Regular cardiac myocyte (primary cell): ENCODE measurements around the gene CGB5. TPM values are rescaled to one million over a fixed set of nuclear protein-coding genes. Genes with fewer than 3 reads are reported as not detected.

Source experiments
- total RNA-seq: library from RNA; depleted of rRNA; stranded (reverse); fragments of >200 nt; gene quantifications from 2 replicates; pipeline ENCODE4 v1.2.3, GENCODE V29; 2014

The CGB5 gene
- total RNA-seq: not detected in 2 replicates

DNA sequence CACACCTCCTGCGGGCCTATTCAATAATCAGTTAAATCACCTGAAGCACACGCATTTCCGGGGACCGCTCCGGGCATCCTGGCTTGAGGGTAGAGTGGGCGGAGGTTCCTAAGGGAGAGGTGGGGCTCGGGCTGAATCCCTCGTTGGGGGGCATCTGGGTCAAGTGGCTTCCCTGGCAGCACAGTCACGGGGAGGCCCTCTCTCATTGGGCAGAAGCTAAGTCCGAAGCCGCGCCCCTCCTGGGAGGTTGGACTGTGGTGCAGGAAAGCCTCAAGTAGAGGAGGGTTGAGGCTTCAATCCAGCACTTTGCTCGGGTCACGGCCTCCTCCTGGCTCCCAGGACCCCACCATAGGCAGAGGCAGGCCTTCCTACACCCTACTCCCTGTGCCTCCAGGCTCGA lies at the start of gene CGB5:
CGB5 (plus strand) TSS at position 301 of the 400 bp plus-strand sequence. CDS start 362 bp downstream, outside the sequence.

DNA sequence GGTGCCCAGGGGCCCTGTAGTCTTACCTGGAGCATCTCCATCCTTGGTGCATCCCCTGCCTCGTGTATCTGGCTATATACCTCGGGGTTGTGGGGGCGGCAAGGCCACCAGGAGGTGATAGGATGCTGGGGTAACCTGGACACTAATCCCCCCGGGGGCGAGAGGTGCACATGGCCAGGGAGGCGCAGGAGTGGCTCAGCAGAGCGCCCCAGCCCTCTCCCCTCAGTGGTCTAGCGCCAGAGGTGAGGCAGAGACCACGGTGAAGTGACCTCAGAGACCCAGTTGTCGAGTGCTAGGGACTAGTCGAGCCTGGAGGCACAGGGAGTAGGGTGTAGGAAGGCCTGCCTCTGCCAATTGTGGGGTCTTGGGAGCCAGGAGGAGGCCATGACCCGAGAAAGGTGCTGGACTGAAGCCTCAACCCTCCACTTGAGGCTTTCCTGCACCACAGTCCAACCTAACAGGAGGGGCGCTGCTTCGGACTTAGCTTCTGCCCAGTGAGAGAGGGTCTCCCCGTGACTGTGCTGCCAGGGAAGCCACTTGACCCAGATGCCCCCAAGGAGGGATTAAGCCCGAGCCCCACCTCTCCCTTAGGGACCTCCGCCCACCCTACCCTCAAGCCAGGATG lies 26.5 kb upstream of the CGB5 start, which contains the start of gene LHB:
LHB (minus strand) TSS at position 51 of the 625 bp plus-strand sequence; CDS start at position 41, 10 bp downstream.

DNA sequence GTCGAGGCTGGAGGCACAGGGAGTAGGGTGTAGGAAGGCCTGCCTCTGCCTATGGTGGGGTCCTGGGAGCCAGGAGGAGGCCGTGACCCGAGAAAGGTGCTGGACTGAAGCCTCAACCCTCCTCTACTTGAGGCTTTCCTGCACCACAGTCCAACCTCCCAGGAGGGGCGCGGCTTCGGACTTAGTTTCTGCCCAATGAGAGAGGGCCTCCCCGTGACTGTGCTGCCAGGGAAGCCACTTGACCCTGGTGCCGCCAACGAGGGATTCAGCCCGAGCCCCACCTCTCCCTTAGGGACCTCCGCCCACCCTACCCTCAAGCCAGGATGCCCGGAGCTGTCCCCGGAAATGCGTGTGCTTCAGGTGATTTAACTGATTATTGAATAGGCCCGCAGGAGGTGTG lies 19.4 kb upstream of the CGB5 start, which contains the start of gene CGB3:
CGB3 (minus strand) TSS at position 101 of the 400 bp plus-strand sequence. CDS start 362 bp downstream, outside the sequence.

DNA sequence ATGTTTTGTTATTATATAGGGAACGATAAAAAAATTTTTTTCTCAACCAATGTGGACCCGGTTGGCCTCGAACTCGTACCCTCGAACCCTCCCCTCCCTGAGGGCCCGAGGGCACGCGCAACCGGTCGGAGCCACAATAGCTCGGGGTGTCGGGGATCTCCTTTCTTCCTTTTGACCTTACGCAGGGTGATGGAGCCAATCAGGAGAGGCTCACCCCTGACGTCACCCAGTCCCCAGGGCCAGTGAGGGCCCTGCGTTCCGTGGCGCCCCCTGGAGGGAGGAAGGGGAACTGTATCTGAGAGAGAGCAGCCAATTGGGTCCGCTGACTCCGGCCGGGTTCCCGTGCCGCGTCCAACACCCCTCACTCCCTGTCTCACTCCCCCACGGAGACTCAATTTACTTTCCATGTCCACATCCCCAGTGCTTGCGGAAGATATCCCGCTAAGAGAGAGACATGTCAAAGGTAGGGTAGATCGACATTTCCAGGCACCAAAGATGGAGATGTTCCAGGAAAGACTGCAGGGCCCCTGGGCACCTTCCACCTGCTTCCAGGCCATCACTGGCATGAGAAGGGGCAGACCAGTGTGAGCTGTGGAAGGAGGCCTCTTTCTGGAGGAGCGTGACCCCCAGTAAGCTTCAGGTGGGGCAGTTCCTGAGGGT lies 11.9 kb upstream of the CGB5 start, which contains the start of gene CGB2:
CGB2 (plus strand) TSS at position 249 of the 660 bp plus-strand sequence; CDS start at position 455, 206 bp downstream.

DNA sequence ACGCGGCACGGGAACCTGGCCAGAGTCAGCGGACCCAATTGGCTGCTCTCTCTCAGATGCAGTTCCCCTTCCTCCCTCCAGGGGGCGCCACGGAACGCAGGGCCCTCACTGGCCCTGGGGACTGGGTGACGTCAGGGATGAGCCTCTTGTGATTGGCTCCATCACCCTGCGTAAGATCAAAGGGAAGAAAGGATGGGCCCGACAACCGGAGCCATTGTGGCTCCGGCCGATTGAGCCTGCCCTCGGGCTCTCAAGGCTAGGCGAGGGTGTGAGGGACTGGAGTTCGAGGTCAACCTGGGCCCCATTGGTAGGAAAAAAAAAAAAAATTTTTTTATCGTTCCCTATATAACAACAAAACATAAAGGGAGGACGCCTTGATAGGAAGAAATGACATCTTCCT lies 6.8 kb upstream of the CGB5 start, which contains the start of gene CGB1:
CGB1 (minus strand) TSS at position 81 of the 400 bp plus-strand sequence. CDS start 184 bp downstream, outside the sequence.

DNA sequence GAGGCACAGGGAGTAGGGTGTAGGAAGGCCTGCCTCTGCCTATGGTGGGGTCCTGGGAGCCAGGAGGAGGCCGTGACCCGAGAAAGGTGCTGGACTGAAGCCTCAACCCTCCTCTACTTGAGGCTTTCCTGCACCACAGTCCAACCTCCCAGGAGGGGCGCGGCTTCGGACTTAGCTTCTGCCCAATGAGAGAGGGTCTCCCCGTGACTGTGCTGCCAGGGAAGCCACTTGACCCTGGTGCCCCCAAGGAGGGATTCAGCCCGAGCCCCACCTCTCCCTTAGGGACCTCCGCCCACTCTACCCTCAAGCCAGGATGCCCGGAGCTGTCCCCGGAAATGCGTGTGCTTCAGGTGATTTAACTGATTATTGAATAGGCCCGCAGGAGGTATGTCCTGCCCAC lies 5.4 kb downstream of the CGB5 start, which contains the start of gene CGB8:
CGB8 (minus strand) TSS at position 101 of the 400 bp plus-strand sequence. CDS start 372 bp downstream, outside the sequence.

DNA sequence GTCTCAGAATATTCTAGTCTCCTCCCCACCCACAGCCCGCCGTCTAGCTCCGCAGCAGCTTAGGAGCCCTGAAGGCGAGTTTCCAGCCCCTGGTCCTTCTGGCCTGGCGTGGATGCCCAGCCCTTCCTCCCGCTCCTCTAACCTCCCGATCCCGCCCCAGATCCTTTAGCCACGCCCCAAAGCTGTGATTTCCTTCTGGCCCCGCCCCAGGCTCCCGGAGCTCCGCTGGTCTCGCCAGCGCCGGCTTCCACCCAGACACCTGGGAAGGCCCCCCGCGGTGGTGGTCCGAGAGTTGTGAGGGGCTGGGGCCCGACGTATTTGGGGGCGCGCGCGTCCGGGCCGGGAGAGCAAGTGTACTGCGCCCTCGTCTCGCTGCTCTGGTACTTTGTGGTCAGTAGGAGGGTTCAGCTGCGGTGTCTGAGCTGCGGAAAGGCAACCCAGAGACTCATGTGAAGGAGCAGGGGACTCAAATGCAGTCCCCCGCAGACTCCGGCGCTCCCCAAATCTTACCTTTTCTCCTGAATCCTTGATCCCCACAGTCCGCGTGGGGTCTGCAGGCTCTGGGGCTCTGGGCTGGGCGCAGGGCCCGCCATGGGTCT lies 14.1 kb downstream of the CGB5 start, which contains the start of gene CGB7:
CGB7 (minus strand) TSS at position 114 of the 599 bp plus-strand sequence. CDS start 2,374 bp downstream, outside the sequence.

DNA sequence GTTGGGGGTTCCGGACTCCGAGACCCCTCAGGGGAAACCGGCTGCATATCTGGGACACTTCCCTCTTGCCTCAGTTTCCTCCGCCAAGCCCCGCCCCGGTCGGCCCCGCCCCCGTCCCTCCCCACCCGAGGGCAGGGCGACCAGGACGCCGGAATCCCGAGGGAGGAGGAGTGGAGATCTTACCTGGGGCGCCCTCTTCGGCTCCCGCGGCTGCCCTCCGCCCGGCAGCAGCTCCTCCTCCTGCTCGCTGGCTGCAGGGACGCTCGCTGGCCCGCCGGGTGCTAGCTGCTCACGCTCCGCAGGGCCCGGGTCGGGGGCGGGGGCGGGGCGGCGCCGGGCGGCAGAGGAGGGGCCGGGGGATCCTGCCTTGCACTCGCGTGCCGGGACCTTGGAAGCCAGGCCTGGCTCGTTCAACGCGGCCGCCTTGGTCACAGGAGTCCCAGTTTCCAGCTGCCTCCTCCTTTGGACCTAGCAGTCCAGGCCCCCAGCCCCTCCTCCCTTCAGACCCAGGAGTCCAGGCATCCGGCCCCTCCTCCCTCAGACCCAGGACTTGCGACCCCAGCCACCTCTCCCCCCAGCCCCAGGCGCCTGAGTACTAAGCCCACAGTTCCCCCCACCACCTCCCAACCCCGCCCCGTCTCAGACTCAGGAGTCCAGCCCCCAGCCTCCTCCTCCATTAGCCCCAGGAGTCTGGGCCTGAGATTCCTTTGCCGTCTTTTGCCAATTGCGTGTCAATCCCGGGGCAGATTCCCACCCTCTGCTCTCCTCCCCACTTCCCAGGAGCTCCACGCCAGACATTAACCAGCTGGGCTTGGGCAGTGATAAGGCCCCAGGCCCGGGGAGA lies 21.3 kb downstream of the CGB5 start, which contains the start of gene NTF4:
NTF4 (minus strand) TSS at position 51 of the 844 bp plus-strand sequence. CDS start 2,821 bp downstream, outside the sequence.

DNA sequence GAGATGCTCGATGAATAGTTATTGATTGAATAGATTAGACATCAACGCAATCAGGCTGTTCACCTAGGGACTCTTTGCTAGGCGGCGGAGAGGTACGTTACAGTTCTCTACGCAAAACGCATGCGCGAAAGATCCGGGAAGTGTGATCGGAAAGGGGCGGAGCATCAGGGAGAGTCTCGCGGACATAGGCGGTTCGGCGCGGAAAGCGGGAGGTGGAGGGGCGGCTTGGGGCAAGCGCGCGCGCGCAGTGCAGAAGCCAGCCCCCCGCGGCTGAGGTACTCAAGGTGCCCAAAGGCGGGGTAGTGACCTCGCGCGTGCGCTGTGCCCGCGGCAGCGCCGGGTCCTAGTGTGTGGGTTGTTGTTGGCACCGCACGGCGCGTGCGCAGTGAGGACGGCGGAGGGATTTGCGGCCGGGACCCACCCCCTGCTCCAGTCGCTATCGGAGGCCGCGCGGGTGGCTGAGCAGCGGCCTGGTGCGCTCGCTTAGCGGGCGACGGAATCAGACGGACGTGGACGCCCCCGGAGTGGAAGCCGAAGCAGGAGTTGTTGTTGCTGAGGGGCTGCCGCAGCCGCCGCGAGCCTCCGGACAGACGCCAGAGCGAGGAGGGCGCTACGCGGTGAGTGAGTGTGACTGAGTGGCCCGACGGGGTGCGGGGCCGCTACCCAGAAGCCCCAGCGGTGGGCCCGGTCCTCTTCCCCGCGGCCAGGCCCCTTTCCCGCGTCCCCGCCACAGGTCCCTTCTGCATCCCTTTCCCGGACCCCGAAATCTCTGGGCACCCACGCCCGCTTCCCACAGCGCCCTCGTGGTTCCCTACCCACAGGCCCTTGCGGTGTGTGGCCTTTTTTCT lies 41.6 kb downstream of the CGB5 start, which contains the start of gene SNRNP70:
SNRNP70 (plus strand) TSS at position 432 of the 848 bp plus-strand sequence. CDS start 964 bp downstream, outside the sequence.

Other genes starting within 250 kb of the CGB5 start
- gene BCAT2, start 232.8 kb upstream of the CGB5 start, total RNA-seq: 27.9 and 48.3 TPM in 2 replicates
- gene HSD17B14, start 207.4 kb upstream of the CGB5 start, total RNA-seq: 0.38 and 2.5 TPM in 2 replicates
- gene PLEKHA4, start 175.2 kb upstream of the CGB5 start, total RNA-seq: 5.6 and 10.4 TPM in 2 replicates
- 41.6 and 98.9 TPM in 2 replicates for gene PPP1R15A, start 171.4 kb upstream of the CGB5 start, total RNA-seq
- not detected in 2 replicates for gene TULP2, start 145.1 kb upstream of the CGB5 start, total RNA-seq
- 93.0 and 130 TPM in 2 replicates for gene NUCB1, start 143.5 kb upstream of the CGB5 start, total RNA-seq
- gene DHDH, start 110.1 kb upstream of the CGB5 start, total RNA-seq: 0.38 and 0.56 TPM in 2 replicates
- 96.4 and 104 TPM in 2 replicates for gene BAX, start 89.0 kb upstream of the CGB5 start, total RNA-seq
- 1,571 and 5,527 TPM in 2 replicates for gene FTL, start 78.5 kb upstream of the CGB5 start, total RNA-seq
- gene GYS1, start 50.5 kb upstream of the CGB5 start, total RNA-seq: 47.5 and 56.9 TPM in 2 replicates
- 138 and 392 TPM in 2 replicates for gene RUVBL2, start 50.0 kb upstream of the CGB5 start, total RNA-seq
- not detected in 2 replicates for gene LHB, start 26.8 kb upstream of the CGB5 start, total RNA-seq
- not detected in 2 replicates for gene CGB3, start 19.5 kb upstream of the CGB5 start, total RNA-seq
- gene CGB2, start 12.0 kb upstream of the CGB5 start, total RNA-seq: not detected in 2 replicates
- 0.28 TPM in 1 of 2 replicates, not detected in the other for gene CGB1, start 7.0 kb upstream of the CGB5 start, total RNA-seq
- not detected in 2 replicates for gene CGB8, start 5.3 kb downstream of the CGB5 start, total RNA-seq
- 0.19 and 0.56 TPM in 2 replicates for gene CGB7, start 13.9 kb downstream of the CGB5 start, total RNA-seq
- not detected in 2 replicates for gene NTF4, start 21.0 kb downstream of the CGB5 start, total RNA-seq
- gene KCNA7, start 28.9 kb downstream of the CGB5 start, total RNA-seq: under 0.01 TPM in 1 of 2 replicates, not detected in the other
- 89.1 and 130 TPM in 2 replicates for gene SNRNP70, start 41.6 kb downstream of the CGB5 start, total RNA-seq
- 9.9 and 11.1 TPM in 2 replicates for gene LIN7B, start 70.5 kb downstream of the CGB5 start, total RNA-seq
- 0.58 and 0.85 TPM in 2 replicates for gene C19orf73, start 75.3 kb downstream of the CGB5 start, total RNA-seq
- gene PPFIA3, start 75.7 kb downstream of the CGB5 start, total RNA-seq: 1.7 and 4.5 TPM in 2 replicates
- gene HRC, start 111.5 kb downstream of the CGB5 start, total RNA-seq: under 0.01 and 1.4 TPM in 2 replicates
- 14.9 and 18.0 TPM in 2 replicates for gene TRPM4, start 113.9 kb downstream of the CGB5 start, total RNA-seq